ENCODE data around the gene CLEC9A.

CLEC9A gene

DNA sequence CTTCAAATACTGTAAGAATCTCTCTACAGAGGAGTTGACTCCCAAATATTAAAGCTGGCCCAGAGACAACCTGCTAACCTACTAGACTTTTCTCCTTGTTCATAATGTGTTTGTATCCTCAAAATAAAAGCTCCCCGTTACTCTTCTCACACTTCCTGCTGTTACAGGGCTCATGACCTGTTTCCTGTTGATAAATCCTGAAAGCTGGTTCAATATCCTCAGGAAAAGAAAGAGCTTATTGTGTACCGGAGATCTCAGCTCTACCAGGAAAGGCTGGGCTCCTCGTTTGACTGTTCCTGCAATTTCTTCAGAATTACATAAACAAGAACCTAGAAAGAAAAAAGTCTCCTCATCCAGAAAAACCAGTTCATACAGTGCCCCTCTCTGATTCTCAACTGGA, 37.5 kb downstream of the CLEC9A start:
- DNase-seq = peak in 1 of 2 donors; percentile 23

DNA sequence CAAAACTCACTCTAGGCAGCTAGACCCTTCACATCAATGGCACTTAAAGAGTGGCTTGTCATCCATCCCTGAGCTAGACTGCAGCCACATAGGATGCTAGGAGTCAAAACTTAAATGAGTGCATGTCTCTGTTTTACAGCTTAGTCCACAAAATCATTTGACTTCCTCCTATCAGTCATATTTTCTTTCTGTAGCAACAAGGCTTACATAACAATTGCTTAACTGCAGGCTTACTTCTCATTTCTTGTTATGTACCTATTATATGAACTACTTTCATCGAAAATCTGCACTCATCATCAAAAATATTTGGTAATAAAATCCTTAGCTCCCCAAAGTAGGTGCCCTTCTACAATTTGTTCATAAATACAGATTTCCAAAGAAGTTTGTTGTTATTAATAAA, 38.2 kb downstream of the CLEC9A start:
- peak in 1 of 2 donors; percentile 74 for DNase-seq

DNA sequence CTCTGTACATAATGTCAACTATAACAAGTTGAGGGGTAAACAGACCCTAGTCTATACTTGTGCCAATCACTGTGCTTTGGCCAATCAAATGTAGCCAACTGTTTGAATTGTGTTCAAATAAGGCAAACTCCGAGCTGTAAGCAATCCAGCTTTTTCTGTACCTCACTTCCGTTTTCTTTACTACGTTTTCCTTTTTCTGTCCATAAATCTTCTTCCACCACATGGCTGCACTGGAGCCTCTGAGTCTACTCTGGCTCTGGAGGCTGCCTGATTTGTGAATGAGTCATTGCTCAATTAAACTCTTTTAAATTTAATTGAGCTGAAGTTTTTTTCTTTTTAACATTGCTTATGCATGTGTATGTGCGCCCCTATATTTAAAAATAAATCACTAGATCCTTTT, 38.6 kb downstream of the CLEC9A start:
- DNase-seq = peak in 1 of 2 donors; percentile 85

- no peak for DNase-seq
Measured at GRCh38 chr12:10069976-10070375, 39.5 kb downstream of the CLEC9A start.

- no peak for DNase-seq
Measured at GRCh38 chr12:10070380-10070779, 39.9 kb downstream of the CLEC9A start.

GRCh38 chr12:10072131-10072530, 41.6 kb downstream of the CLEC9A start:
- DNase-seq = no peak

DNA sequence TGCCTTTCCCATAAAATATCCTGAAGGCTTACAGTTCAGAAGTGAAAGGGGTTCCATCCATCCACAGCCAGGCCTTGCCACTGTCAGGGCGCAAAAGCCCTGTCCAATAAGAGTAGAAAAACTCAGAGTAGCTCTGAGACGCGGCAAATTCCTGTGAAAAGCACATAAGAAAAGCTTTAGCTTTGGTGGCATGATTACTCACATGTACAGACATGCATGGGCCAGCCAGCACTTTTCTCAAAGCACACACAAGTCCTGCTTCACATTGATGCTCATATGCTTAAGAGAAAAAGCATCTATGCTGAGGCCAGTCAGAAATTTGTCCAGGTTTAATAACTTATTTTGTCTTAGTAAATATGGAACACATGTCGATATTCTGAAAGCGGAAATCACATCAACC, 42.8 kb downstream of the CLEC9A start:
- DNase-seq = no peak

- no peak for DNase-seq
Measured at GRCh38 chr12:10075451-10075850, 45.0 kb downstream of the CLEC9A start.

DNA sequence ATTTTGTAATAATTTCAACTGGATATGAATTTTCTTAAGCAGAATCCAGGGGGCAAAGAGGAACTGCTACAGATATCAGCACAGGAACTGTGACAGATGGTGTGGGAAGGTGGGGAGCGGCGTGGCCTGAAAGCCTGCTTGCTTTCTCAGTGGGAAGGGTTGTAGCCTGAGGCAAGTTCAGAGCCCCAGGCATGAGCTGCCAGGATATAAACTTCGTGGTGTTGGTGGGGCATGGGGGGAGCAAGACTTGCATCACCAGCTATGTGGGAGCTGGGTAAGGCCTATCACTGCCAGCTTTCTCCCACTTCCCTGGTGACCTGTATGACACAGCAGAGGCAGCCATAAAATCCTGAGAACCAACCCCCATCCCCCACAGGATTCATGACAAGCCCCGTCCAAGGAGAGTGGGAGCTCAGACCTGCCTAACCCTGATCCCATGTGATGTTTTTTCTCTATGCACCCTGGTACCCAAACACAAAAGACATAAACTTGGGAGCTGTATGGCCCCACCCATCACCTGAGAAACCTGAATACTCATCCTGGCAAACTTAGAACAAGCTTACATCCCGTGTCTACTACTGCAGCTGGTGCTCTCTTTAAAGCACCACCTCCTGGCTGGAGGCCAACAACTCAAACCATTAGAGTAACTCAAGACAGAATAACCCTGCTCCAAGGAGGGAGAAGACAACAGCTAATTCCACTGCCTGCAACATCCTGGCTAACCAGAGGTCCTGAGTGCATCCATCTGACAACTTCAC, 51.8 kb downstream of the CLEC9A start:
- DNase-seq = peak in 1 of 2 donors; percentile 64

- DNase-seq = no peak
Measured at GRCh38 chr12:10084733-10085132, 54.3 kb downstream of the CLEC9A start.

- no peak for DNase-seq
Measured at GRCh38 chr12:10086387-10086786, 55.9 kb downstream of the CLEC9A start.

DNA sequence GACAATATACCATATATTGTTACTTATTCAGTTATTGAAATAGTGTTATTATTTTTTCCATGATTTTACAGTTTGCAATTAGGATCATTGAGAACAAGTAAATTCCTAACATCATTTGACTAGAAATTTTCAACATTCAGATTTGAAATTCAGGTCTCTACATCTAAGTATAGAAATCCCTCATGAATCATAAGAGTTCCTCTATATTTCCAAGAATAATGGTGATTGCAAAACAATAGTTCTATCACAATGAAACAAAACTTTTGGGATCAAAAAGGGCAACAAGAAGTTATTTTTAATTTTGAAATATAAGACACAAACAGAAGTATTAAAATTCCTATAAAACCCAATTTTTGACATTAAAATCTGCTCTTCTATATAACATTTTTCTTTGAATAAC, 57.5 kb downstream of the CLEC9A start:
- no peak for DNase-seq

DNA sequence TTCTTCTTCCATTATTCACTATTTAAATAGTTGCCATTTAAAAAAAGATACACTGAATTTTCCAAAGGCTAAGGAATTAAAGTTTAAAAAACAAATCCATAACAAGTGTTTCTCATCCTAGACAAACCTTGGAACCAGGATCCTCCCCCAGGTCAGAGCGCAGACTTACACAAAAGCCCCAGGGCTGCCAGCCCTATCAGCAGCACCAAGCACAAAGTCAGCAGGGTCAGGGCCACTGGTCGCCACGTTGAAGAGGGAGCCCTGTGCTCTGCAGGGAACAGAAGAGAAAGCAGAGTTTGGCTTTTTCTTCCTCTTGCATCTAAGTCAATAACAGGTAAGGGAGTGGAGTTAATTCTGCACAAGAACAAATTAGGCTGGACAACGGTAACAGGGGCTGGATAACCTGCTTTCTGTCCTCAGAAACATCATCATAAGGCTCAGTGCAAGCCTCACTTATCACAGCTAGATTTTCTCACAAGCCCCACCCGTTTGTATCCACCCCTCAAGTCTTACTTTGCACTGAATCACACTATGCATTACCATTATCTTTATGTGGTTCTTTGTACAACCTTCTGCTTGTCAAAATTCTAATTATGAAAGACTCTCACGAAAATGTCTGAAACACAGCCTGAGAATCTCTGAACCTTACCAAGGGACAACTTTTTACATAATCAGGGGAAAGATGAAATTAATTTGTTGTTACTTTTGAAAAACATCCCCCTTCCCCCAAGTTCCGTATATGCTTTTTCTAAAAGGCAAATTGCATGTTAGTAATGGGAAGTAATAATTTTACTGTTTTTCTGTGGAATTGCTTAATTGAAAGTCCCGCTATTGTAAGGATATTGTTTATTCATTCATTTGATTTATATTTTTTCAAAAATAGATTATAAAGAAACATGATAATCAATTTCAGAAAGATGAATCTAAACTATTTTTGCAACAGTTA, 58.7 kb downstream of the CLEC9A start:
- no peak for DNase-seq

- DNase-seq = no peak
Measured at GRCh38 chr12:10094646-10095395, 64.3 kb downstream of the CLEC9A start.

DNA sequence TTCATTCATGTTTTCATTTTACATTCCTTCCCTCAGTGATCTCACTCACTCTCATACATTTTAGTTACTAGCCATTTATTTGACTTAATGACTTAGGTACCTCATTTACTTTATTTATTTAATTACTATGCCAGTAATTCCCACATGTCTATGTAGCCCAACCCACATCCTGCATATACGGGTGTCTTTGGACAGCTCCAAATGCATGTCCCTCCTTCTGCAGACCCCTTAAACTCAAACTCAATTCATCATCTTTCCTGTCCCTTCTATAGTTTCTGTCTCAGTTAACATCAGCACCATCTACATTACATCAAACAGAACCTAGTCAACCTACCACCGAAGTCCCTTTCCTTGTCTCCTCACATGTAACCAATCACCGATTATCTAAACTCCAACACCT, 65.5 kb downstream of the CLEC9A start:
- DNase-seq = no peak

- DNase-seq = no peak
Measured at GRCh38 chr12:10097521-10097920, 67.0 kb downstream of the CLEC9A start.

DNA sequence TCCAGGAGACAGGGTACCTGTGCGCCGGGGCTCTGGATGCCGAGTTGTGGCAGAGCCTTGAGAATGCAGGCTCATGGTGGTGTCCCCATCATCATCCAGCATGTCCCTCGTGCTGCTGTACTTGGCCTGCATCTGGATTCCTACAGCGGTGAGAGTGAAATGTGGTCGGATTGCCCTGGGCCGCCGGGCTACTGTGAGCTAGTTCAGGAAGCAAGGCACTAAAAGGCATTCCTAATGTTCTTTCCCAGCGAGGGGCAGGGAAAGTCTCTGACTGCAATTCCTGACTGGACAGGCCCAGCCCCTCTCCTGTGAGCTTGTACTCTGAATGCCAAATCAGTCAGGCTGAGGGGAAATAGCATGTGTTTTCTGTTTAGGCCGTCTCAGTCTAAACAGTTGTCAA, 68.3 kb downstream of the CLEC9A start, which contains the start of gene CLEC1A:
CLEC1A (minus strand) TSS at position 195 of the 400 bp plus-strand sequence; CDS start at position 132, 63 bp downstream.
- DNase-seq = no peak

DNA sequence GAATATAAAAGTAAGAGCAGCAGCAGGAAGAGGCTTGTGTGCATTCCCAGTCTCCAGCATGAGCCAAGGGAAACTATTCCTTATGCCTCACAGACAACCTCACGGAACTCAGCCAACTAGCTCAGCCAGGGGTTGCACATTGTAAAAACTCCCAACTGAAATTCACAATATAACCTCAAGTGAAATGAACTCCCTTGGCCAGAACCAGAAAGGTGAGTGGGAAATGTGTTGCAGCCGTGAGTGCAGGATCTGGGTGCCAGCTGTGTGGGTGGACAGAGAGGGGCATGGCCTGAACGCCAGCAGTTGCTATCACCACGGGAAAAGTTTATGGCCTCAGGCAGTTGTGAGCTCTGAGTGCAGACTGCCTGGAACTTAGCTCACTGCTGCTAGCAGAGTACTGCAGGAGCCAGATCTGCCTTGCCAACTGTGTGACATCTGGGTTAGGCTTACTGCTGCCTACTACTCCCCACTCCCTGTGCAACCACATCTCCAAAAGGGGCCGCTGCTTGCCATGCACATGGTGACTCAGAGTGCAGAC, 70.6 kb downstream of the CLEC9A start:
- no peak for DNase-seq

DNA sequence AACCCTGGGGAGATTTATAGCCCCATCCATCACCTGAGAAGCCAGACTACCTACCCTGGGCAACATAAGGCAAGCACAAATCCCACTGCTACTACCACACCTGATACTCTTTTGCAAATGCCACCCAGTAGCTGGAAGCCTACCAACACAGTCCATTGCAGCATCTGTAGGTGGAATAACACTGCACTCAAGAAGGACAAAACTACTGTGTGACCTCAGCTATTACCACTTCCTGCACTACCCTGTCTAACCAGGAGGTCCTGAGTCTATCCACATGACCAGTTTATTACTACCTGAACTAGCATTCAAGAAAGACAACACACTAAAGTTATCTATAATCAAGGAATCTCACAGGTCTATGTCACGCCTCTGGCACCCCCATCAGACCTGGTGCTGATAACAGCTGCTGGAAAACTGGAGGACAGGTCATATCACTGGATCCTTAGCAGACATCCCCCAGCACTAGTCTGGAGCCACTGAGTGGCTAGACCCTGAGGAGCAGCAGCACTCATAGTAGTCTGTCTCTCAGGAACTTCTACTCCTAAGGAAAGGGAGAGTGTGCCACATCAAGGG, 71.3 kb downstream of the CLEC9A start:
- DNase-seq = no peak

- no peak for DNase-seq
Measured at GRCh38 chr12:10102322-10102721, 71.8 kb downstream of the CLEC9A start.

DNA sequence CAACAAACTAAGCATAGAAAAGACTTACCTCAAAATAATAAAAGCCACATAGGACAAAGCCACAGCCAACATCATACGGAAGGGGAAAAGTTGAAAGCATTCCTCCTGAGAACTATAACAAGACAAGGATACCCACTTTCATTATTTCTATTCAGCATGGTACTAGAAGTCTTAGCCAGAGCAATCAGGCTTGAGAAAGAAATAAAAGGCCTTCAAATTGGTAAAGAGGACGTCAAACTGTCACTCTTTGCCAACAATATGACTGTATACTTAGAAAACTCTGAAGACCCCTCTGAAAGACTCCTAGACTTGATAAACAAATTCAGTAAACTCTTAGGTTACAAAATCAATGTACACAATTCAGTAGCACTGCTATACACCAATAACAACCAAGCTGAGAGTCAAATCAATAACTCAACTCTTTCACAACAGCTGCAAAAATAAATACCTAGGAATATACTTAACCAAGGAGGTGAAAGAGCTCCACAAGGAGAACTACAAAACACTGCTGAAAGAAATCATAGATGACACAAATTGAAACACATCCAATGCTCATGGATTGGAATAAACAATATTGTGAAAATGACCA, 79.9 kb downstream of the CLEC9A start:
- DNase-seq = no peak

DNA sequence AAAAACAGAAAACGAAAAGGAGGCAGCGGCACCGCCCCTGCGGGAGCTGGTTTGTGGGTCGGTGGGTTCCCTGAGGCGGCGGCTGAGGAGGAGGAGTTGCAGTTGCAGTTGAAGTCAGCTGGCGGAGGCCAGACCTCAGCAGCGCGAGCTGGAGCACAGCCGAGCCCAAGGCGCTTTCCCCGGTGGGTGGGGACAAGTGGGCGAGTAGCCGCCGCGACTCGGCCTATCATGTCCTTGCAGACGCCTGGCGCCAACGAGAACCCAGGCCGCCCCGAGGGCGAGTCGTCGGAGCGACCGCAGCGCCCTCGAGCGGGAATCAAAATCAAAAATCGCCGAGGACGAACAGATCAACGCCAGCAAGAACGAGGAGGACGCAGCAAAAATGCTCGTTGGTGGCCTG, 81.0 kb downstream of the CLEC9A start:
- DNase-seq = no peak

Data from bone marrow (tissue), 2 donors.